Uterus (tissue), 2 donors: Measurements from ENCODE around the gene KIF26B.

Source experiments
- POLR2A ChIP-seq, 2 donors: fragments of 450-650 bp; IDR thresholded peaks; one replicate each; pipeline ENCODE4 v1.6.1; 2016; ENCODE audit warnings: antibody characterized with exemption in 2 of 2, mild to moderate bottlenecking in 1 of 2, moderate library complexity in 1 of 2
- TF ChIP-seq, protein P1 (sequence below), 4 experiments: fragments of 200-600 bp in 2 of 4; fragments of 450-650 bp in 2 of 4; sonication (generic) in 2 of 4; IDR thresholded peaks; one replicate each; pipeline ENCODE4 v1.5.1; 2016 to 2019; ENCODE audit warnings: antibody characterized with exemption in 4 of 4, mild to moderate bottlenecking in 2 of 4, moderate library complexity in 1 of 4

DNA sequence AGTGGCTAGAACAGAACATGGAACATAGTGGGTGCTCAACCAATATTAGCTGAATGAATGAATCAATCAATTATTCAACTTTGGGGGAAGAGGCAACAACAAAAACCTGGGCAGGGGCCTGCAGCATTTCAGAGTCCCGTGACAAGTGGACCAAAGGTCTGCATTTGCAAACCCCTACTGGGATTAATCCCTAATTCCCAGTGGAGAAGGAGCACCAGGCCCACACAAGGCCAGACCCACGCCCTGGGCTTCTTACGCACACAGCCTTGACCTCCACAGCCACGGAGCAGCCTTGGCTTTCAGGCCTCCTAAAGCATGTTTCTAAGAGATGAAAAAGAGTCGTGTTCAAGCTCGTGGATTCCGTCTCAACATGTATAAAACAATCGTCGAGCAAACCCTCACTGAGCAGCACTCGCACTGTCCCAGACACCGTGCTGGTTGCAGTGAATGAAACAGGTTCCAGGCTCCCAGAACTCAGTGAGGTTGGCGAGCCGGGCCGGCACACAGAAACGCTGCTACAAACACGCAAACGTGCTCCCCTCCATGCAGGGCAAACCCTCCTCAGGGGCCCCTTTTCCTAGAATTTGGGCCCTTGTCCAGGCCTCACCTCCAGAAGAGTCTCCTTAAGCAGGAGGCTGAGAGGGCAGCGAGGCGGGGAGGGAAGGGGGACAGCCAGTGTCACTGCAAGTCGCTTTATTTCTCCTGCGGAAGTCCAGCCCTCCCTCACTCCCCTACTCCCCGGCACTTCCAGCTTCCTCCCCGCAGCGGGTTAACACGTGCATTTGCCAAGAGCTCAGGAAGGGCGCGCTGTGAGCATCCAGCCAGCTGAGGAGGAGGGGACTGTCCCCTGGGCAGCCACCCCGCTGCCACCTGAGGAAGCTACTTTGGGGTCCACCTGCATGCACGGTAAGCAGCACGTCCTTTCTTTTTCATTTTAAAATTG lies 556.4 kb downstream of the KIF26B start:
- TF ChIP-seq, protein P1, sequence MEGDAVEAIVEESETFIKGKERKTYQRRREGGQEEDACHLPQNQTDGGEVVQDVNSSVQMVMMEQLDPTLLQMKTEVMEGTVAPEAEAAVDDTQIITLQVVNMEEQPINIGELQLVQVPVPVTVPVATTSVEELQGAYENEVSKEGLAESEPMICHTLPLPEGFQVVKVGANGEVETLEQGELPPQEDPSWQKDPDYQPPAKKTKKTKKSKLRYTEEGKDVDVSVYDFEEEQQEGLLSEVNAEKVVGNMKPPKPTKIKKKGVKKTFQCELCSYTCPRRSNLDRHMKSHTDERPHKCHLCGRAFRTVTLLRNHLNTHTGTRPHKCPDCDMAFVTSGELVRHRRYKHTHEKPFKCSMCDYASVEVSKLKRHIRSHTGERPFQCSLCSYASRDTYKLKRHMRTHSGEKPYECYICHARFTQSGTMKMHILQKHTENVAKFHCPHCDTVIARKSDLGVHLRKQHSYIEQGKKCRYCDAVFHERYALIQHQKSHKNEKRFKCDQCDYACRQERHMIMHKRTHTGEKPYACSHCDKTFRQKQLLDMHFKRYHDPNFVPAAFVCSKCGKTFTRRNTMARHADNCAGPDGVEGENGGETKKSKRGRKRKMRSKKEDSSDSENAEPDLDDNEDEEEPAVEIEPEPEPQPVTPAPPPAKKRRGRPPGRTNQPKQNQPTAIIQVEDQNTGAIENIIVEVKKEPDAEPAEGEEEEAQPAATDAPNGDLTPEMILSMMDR (IDR thresholded peaks at IDR 0.05): no peak
- TF ChIP-seq POLR2A (IDR thresholded peaks at IDR 0.05): no peak
